Stimulated activated CD8-positive, alpha-beta memory T cell treated with anti-CD3 and anti-CD28 coated beads, Interleukin-4, amount 100 ng/mL, for 4 hours (primary cell): Measurements from ENCODE around the gene PRR3.

Source experiments
- DNase-seq, 2 donors: peaks; one replicate each; pipeline ENCODE4 v3.0.0-alpha.2; 2020; ENCODE audit warnings: low read depth in 2 of 2, low spot score in 1 of 2

Gene PRR3

GRCh38 chr6:30611150-30611855, 54.2 kb downstream of the PRR3 start:
- no peak for DNase-seq

GRCh38 chr6:30611856-30612194, 54.7 kb downstream of the PRR3 start:
- no peak for DNase-seq

- no peak for DNase-seq
These were observed 55.1 kb downstream of the PRR3 start for GRCh38 chr6:30612213-30612612.

- DNase-seq = no peak
These were observed 55.7 kb downstream of the PRR3 start for GRCh38 chr6:30612687-30613248.
